GM23338 (cell line): ENCODE measurements around the gene OVAAL. TPM values are rescaled to one million over a fixed set of nuclear protein-coding genes. Genes with fewer than 3 reads are reported as not detected.

ENCODE experiments used
- ATAC-seq: fragments of 200-7000 bp; cut with Tn5 transposase; 3 replicates; pipeline ENCODE4 v1.9.1; 2020
- DNase-seq: peaks from one replicate; pipeline ENCODE4 v3.0.0-alpha.2; 2015; ENCODE audit warnings: low spot score
- H2AFZ ChIP-seq: fragments of 200-600 bp; sonication (generic); 2 replicates; pipeline ENCODE4 v1.8.0; 2016; ENCODE audit warnings: antibody characterized with exemption, mild to moderate bottlenecking, moderate library complexity
- H3F3A ChIP-seq: fragments of 200-600 bp; sonication (generic); replicated peaks from 2 replicates; pipeline ENCODE4 v1.8.0; 2017; ENCODE audit warnings: antibody characterized with exemption, mixed run types, low read depth
- H3K27ac ChIP-seq: fragments of 200-600 bp; sonication (generic); 2 replicates; pipeline ENCODE4 v1.6.1; 2016; ENCODE audit warnings: low read depth
- H3K27me3 ChIP-seq: fragments of 200-600 bp; sonication (generic); 2 replicates; pipeline ENCODE4 v1.8.0; 2016; ENCODE audit warnings: mild to moderate bottlenecking, mixed run types, moderate library complexity; ENCODE audit not compliant: insufficient read depth
- H3K36me3 ChIP-seq: fragments of 200-600 bp; sonication (generic); 2 replicates; pipeline ENCODE4 v1.8.0; 2016; ENCODE audit warnings: mild to moderate bottlenecking; ENCODE audit not compliant: insufficient read depth
- H3K4me1 ChIP-seq: fragments of 200-600 bp; sonication (generic); 2 replicates; pipeline ENCODE4 v1.8.0; 2016; ENCODE audit warnings: mild to moderate bottlenecking, moderate library complexity; ENCODE audit not compliant: insufficient read depth
- H3K4me2 ChIP-seq: fragments of 200-600 bp; sonication (generic); 2 replicates; pipeline ENCODE4 v1.7.1; 2017; ENCODE audit warnings: mixed run types
- H3K4me3 ChIP-seq: fragments of 200-600 bp; sonication (generic); 2 replicates; pipeline ENCODE4 v1.6.1; 2016; ENCODE audit warnings: mixed run types
- H3K79me2 ChIP-seq: fragments of 200-600 bp; sonication (generic); replicated peaks from 2 replicates; pipeline ENCODE4 v1.8.0; 2017; ENCODE audit warnings: mild to moderate bottlenecking; ENCODE audit not compliant: insufficient read depth
- H3K9me2 ChIP-seq: fragments of 200-600 bp; sonication (generic); 2 replicates; pipeline ENCODE4 v1.8.0; 2017; ENCODE audit not compliant: insufficient read depth
- H4K20me1 ChIP-seq: fragments of 200-600 bp; sonication (generic); replicated peaks from 2 replicates; pipeline ENCODE4 v1.8.0; 2017; ENCODE audit warnings: mild to moderate bottlenecking; ENCODE audit not compliant: insufficient read depth
- H3K27ac Mint-ChIP-seq: 2 replicates; pipeline ENCODE4 v1.8.0; 2020; ENCODE audit warnings: inconsistent platforms, mild to moderate bottlenecking, moderate library complexity, mixed read lengths
- H3K27me3 Mint-ChIP-seq: 3 replicates; pipeline ENCODE4 v1.8.0; 2022; ENCODE audit warnings: low read depth, mild to moderate bottlenecking, moderate library complexity, mixed read lengths, inconsistent platforms; ENCODE audit not compliant: insufficient read depth, poor library complexity
- H3K36me3 Mint-ChIP-seq: 3 replicates; pipeline ENCODE4 v1.8.0; 2021; ENCODE audit warnings: low read depth, mild to moderate bottlenecking, inconsistent platforms, moderate library complexity, mixed read lengths
- H3K4me1 Mint-ChIP-seq: 3 replicates; pipeline ENCODE4 v1.8.0; 2020; ENCODE audit warnings: mild to moderate bottlenecking, inconsistent platforms, mixed read lengths
- H3K4me3 Mint-ChIP-seq: 3 replicates; pipeline ENCODE4 v1.8.0; 2021; ENCODE audit warnings: moderate library complexity, mild to moderate bottlenecking, inconsistent platforms, mixed read lengths
- H3K9me3 Mint-ChIP-seq: 3 replicates; pipeline ENCODE4 v1.8.0; 2020; ENCODE audit warnings: moderate library complexity, mild to moderate bottlenecking, inconsistent platforms, mixed read lengths
- CREB1 ChIP-seq: fragments of 250-450 bp; sonication (Bioruptor Pico); IDR thresholded peaks from 2 replicates; pipeline ENCODE4 v1.5.0; 2020; ENCODE audit warnings: low read depth, mild to moderate bottlenecking, moderate library complexity
- CTCF ChIP-seq, 2 experiments: fragments of 200-600 bp in 1 of 2; sonication (generic) in 1 of 2; conservative IDR thresholded peaks; 2 replicates each; pipeline versions ENCODE4 v1.5.1 to v1.6.1; 2016 to 2017; ENCODE audit warnings: antibody characterized with exemption in 2 of 2, low read depth in 2 of 2, mild to moderate bottlenecking in 2 of 2, moderate library complexity in 1 of 2
- EZH2 ChIP-seq: fragments of 200-600 bp; sonication (generic); IDR thresholded peaks from one replicate; pipeline ENCODE4 v1.8.0; 2017; ENCODE audit warnings: antibody characterized with exemption, mild to moderate bottlenecking, low read depth; ENCODE audit not compliant: unreplicated experiment
- EZH2phosphoT487 ChIP-seq: fragments of 200-600 bp; sonication (generic); IDR thresholded peaks from one replicate; pipeline ENCODE4 v1.8.1; 2018; ENCODE audit warnings: antibody characterized with exemption; ENCODE audit not compliant: unreplicated experiment
- JUNB ChIP-seq: IDR thresholded peaks from one replicate; pipeline ENCODE4 v1.6.1; 2016; ENCODE audit warnings: antibody characterized with exemption; ENCODE audit not compliant: unreplicated experiment
- NANOG ChIP-seq: IDR thresholded peaks from 2 replicates; pipeline ENCODE4 v1.6.1; 2016; ENCODE audit warnings: antibody characterized with exemption, borderline replicate concordance
- POLR2AphosphoS5 ChIP-seq: IDR thresholded peaks from 2 replicates; pipeline ENCODE4 v1.6.1; 2016; ENCODE audit warnings: antibody characterized with exemption, low read depth
- ZNF331 ChIP-seq: fragments of 250-450 bp; sonication (Bioruptor Pico); IDR thresholded peaks from 2 replicates; pipeline ENCODE4 v1.5.0; 2020; ENCODE audit warnings: low read depth, mild to moderate bottlenecking, moderate library complexity
- polyA plus RNA-seq: library from polyadenylated mRNA; unstranded; fragments of >200 nt; fragmentation: Nextera tagmentation; extraction: Ambion mirVana; gene quantifications from 2 replicates; pipeline ENCODE4 v1.2.1, GENCODE V29; 2016
- total RNA-seq: library from RNA; depleted of rRNA; stranded (reverse); fragments of >200 nt; shearing (Covaris generic); gene quantifications from 2 replicates; pipeline ENCODE4 v1.2.3, GENCODE V29; 2014
- TF ChIP-seq, protein P1 (sequence below): IDR thresholded peaks from one replicate; pipeline ENCODE4 v1.6.1; 2018; ENCODE audit warnings: antibody characterized with exemption; ENCODE audit not compliant: unreplicated experiment

OVAAL gene
- total and polyA plus RNA-seq, 2 experiments from 2014 or later, result not detected

- Histone ChIP-seq H4K20me1 (no peaks in the 10 kb centered on the region), H3F3A (no peaks in the 10 kb centered on the region), H3K9me2 (no peaks in the 10 kb centered on the region), H3K36me3 (no peaks in the 10 kb centered on the region), H3K4me1 (peaks cover 12% of the 10 kb centered on the region), H3K4me3 (no peak overlapping the region), H3K27me3 (no peaks in the 10 kb centered on the region), H3K79me2 (no peaks in the 10 kb centered on the region), H3K27ac (no peak overlapping the region), H2AFZ (peak overlapping the region; percentile 91; the same call in 1 of the 2 replicates), H3K4me2 (no peak overlapping the region)
- TF ChIP-seq JUNB, result no peak
- no peak for TF ChIP-seq CTCF (conservative IDR thresholded peaks at IDR 0.05; ENCODE audit: low read depth in 2 of 2)
- TF ChIP-seq NANOG, result no peak
- TF ChIP-seq CREB1, result no peak
- no peak for TF ChIP-seq ZNF331
- TF ChIP-seq EZH2, result no peak
- no peak for TF ChIP-seq POLR2AphosphoS5
- H3K4me1 Mint-ChIP-seq, result peaks cover 17% of the 10 kb centered on the region
- H3K4me3 Mint-ChIP-seq, result no peak overlapping the region
- no peak for ATAC-seq
- H3K27ac Mint-ChIP-seq, result no peak overlapping the region; the same call in 1 of the 2 replicates
- no peaks in the 10 kb centered on the region for H3K27me3 Mint-ChIP-seq
- no peak for DNase-seq
- H3K9me3 Mint-ChIP-seq, result no peaks in the 10 kb centered on the region; the same call in 2 of the 3 replicates
- H3K36me3 Mint-ChIP-seq, result no peaks in the 10 kb centered on the region
Measured at GRCh38 chr1:180542838-180543145, 16.0 kb upstream of the OVAAL start.

DNA sequence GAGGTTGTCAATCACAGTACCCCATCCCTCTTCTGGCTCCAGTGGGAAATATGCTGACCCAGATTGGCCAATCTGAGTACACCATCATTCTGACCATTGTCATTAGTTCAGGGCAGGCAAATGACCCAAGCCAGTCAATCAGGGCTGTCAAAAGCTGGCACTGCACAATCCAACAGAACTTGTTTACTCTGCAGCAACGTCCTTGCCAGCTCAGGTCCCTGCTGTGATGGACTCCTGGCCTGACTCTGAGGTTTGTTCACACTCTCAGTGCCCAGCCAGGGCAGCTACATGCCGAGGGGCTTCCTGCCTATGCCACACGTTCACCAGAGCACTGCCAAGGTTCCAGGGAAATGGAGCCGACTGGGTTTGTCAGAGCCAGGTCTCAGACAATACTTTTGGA lies 14.7 kb upstream of the OVAAL start:
- peaks cover 17% of the 10 kb centered on the region for H3K4me1 Mint-ChIP-seq
- Histone ChIP-seq H3K4me1 (peaks cover 12% of the 10 kb centered on the region), H3K36me3 (no peaks in the 10 kb centered on the region), H3K9me2 (no peaks in the 10 kb centered on the region), H3K4me2 (no peak overlapping the region), H3K27ac (no peak overlapping the region), H3K27me3 (no peaks in the 10 kb centered on the region), H3F3A (no peaks in the 10 kb centered on the region), H4K20me1 (no peaks in the 10 kb centered on the region), H3K79me2 (no peaks in the 10 kb centered on the region), H2AFZ (no peak overlapping the region), H3K4me3 (no peak overlapping the region)
- TF ChIP-seq NANOG (no peak), EZH2phosphoT487 (no peak), CTCF (conservative IDR thresholded peaks at IDR 0.05; ENCODE audit: low read depth in 2 of 2) (no peak), POLR2AphosphoS5 (no peak), ZNF331 (no peak), EZH2 (no peak)
- TF ChIP-seq, protein P1, sequence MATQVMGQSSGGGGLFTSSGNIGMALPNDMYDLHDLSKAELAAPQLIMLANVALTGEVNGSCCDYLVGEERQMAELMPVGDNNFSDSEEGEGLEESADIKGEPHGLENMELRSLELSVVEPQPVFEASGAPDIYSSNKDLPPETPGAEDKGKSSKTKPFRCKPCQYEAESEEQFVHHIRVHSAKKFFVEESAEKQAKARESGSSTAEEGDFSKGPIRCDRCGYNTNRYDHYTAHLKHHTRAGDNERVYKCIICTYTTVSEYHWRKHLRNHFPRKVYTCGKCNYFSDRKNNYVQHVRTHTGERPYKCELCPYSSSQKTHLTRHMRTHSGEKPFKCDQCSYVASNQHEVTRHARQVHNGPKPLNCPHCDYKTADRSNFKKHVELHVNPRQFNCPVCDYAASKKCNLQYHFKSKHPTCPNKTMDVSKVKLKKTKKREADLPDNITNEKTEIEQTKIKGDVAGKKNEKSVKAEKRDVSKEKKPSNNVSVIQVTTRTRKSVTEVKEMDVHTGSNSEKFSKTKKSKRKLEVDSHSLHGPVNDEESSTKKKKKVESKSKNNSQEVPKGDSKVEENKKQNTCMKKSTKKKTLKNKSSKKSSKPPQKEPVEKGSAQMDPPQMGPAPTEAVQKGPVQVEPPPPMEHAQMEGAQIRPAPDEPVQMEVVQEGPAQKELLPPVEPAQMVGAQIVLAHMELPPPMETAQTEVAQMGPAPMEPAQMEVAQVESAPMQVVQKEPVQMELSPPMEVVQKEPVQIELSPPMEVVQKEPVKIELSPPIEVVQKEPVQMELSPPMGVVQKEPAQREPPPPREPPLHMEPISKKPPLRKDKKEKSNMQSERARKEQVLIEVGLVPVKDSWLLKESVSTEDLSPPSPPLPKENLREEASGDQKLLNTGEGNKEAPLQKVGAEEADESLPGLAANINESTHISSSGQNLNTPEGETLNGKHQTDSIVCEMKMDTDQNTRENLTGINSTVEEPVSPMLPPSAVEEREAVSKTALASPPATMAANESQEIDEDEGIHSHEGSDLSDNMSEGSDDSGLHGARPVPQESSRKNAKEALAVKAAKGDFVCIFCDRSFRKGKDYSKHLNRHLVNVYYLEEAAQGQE, result no peak
- no peak for ATAC-seq
- no peaks in the 10 kb centered on the region for H3K27me3 Mint-ChIP-seq
- H3K9me3 Mint-ChIP-seq, result no peaks in the 10 kb centered on the region; the same call in 2 of the 3 replicates
- no peak overlapping the region for H3K27ac Mint-ChIP-seq
- DNase-seq, result no peak
- H3K36me3 Mint-ChIP-seq, result no peaks in the 10 kb centered on the region
- no peak overlapping the region for H3K4me3 Mint-ChIP-seq
